HG02588 (cell line): ENCODE data around the gene GLS.
"Not testable (repeated sequence)": the region's sequence is repeated elsewhere in the genome, so short reads cannot be mapped to it uniquely, and the experiment has no call there.

Experiments used
- ATAC-seq: cut with Tn5 transposase; IDR thresholded peaks from one replicate; pipeline ENCODE4 v1.9.1; 2021; ENCODE audit warnings: mild to moderate bottlenecking, moderate library complexity; ENCODE audit not compliant: unreplicated experiment

Gene GLS

DNA sequence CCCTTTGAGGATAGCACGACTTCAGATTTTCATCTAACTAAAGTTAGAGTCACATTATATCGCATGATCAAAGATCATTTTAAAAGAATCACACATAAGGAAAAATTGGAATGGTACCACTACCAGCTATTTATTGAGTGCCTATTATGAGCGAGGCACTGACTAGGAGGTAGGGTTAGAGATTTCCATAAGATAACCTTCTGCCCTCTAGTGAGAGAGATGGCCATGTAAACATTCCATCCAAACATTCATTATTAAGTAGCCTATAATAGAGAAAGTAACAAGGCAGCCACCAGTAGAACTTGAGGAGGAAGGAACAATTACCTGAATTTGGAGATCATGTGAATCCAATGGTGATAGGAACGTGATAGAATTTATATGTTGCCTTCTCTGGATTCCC, 25.4 kb upstream of the GLS start:
- no peak for ATAC-seq

GRCh38 chr2:190856985-190857384, 23.6 kb upstream of the GLS start:
- no peak for ATAC-seq

- ATAC-seq: no peak
These were observed 21.8 kb upstream of the GLS start for GRCh38 chr2:190858817-190859216.

DNA sequence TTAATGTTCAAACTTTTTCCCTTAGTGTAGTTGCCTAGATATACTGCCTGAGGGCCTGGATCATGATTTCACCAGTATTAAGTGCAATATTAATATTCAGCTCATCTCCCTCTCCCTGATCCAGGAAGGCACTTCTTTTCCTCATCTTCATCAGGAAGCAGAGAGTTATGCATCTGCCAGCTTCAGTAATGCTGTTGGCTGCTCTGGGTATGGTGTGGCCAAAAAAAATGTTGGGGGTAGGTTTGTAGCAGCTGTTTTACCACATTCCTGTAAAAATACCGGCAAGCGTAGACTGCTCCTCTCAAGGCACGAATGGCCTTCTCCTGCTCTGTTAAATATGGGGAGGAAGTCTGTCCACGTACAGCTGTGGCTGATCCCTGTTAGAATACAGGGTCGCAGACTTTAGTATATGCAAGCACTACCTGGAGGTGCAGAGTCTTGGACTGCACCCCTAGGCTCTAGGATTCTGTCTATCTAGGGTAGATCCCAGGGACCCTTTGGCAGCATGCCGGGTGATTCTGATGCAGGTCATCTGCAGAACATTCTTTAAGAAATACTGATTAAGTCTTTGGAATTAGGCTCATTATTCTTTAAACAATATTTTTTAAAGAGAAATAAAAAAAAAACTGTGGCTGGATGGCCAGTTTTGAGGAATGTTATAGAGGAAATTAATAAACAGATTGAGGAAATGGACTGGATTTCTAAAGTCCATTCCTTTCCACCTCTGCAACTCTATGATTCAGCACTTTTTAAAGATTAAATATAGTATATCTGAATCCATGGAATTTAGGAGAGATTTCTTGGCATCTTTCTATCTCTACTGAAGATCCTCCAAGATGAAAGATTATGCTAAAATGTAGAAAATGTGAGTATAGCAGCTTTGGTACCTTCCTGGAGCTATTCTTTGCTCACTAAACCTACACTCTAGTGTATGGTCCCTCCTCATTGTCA, 21.0 kb upstream of the GLS start:
- no peak for ATAC-seq

GRCh38 chr2:190860985-190861680, 19.5 kb upstream of the GLS start:
- no peak for ATAC-seq

- ATAC-seq: not testable (repeated sequence)
These were observed 18.5 kb upstream of the GLS start for GRCh38 chr2:190862128-190862527.

DNA sequence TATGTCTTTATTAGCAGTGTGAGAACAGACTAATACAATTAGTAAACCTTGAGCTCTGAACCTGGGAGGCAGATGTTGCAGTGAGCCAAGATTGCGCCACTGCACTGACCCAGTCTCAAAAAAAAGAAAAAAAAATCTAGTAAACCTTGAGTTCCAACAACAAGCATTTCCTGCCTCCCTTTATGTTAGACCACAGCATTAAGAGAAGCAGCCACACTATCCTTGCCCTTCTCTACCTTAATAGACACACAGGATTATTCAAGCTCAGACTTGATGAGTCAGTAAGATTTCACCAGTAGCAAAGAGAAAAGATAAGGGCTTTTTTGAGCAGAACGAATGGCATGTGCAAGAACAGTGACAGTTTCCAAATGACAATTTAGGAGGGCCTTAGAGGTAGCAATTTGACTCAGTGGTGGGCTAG, 18.0 kb upstream of the GLS start:
- ATAC-seq: no peak

DNA sequence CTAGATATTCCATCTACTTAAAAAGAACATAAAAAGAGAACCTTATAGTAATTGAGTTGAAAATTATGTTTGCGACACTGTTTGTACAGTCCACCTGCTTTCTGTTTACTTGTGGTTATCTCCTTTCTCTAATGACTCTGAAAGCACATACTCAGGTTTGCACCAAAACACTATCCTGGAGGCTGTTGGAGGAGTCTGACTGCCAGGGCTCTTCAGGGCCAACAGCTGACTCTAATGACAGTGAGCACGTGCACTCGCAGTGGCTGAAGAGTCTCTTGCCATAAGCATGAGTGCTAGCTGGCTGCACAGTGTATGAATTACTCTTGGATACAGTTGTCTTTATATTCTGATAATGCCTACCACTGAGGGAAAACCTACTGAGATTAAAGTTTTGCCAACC, 16.7 kb upstream of the GLS start:
- ATAC-seq: no peak

- ATAC-seq: no peak
These were observed 16.2 kb upstream of the GLS start for GRCh38 chr2:190864375-190864774.

- no peak for ATAC-seq
These were observed 13.4 kb upstream of the GLS start for GRCh38 chr2:190867212-190867611.

- no peak for ATAC-seq
These were observed 12.8 kb upstream of the GLS start for GRCh38 chr2:190867832-190868231.

GRCh38 chr2:190869721-190870120, 10.9 kb upstream of the GLS start:
- ATAC-seq: no peak

GRCh38 chr2:190873451-190873850, 7.2 kb upstream of the GLS start:
- not testable (repeated sequence) for ATAC-seq

DNA sequence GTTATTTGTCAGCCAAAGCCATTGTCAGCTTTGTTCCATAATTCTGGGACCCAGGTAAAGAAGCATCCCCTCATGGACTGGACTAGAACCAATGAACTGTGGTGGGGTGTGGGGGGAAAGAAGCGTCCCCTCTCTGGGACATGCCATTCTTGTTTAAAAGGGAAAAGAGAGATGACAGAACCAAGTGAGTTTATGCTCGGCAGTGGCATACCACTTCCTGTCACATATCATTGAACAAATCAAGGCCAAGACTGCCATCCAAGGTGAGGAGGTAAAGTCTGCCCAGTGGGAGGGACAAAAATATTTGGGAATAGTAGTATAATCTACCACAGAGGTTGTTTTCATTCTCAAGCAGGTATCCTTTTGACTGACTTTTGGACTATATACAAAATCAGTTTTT, 4.7 kb upstream of the GLS start:
- no peak for ATAC-seq

- ATAC-seq: no peak
These were observed 4.0 kb upstream of the GLS start for GRCh38 chr2:190876631-190877030.

DNA sequence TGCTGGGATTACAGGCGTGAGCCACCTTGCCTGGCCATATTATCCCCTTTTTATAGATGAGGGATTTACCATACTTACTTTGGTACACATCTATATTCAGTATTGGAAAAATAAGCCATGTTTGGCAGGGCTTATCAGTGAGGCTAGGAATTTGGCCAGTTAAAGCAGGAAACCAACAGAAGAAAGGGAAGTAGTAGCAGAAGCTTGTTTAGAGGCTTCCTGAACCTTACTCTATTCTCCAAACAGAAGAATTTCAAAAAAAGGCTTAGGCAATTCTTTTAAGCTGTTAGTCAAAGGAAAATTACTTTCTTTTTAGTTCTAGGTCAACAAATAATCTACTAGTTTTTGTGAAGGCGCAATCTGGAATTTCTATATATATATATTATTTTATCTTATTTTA, 3.2 kb upstream of the GLS start:
- no peak for ATAC-seq

DNA sequence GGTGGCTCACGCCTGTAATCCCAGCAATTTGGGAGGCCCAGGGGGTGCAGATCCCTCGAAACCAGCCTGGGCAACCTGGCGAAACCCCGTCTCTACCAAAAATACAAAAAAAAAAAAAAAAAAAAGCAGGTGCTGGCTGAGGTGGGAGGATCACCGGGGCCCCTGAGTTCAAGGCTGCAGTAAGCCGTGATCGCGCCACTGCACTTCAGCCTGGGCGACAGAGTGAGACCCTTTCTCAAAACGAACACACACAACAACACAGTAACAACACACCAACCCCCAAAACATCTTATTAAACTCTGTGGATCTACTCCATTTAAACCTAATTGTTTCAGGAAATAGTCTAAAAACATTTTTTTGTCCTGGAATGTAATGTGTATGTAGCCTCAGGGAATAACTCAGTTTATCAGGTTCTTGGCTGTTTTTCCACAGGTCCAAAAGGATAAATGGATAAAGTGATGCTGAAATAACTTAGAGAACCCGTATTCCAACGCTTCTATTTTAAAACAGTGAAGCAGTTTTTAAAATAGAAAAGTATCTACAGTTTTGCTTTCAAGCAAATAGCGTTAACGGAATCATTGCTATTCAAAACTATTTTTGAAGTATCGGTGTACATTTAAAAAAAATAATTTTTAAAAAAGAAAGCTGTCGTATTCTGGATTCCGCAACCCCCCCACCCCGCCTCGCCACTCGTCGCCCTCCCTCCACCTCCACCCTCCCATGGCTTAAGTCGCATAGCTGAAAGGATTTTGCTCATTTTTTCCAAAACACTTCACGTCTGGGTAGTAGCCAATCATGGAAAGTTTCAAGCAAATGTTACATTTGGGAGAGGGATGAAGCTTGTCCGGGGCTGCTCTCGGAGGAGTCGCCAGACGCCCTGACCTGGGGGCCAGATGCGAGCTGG, 895 bp upstream of the GLS start:
- peak; percentile 0 for ATAC-seq

- ATAC-seq: peak; percentile 2
These were observed 520 bp downstream of the GLS start for GRCh38 chr2:190881084-190881597.

DNA sequence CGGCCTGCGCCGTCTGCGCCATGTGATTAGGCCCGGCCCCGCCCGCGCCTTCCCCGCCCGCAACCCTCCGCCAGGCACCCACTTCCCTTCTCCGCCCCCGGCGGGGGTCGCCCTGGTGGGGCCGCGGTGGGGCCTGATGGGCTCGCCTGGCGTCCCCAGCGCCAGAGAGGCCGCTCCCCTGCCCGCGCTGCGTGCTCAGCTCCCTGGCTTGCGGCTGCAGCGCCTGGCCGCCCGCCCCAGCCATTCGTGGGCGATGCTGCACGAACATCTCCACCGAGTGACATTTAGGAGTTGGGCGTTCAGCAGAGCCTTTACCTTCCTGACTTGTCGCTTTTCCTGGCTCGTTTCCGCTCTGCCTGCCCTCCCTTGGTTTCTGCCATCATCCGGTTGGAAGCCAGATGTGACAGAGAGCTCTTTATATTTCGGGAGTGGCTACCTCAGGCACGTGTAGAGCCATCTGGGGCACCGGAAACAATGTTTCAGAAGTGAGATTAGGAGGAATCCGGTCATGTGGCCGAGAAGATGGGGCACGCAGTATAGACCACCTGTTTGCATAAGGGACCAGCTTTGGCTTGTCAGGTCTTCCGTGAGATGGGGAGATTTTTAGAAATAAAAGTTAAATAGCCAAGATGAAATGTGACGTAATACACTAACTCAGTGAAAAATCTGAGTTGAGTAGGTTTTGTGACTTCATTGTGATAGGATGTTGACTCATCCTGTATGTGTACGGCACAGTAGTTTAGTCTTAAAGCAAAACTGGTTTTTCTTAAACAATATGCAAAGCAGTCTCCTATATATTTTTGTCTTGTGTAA, 1.2 kb downstream of the GLS start:
- peak; percentile 48 for ATAC-seq

GRCh38 chr2:190882411-190882766, 1.8 kb downstream of the GLS start:
- ATAC-seq: peak; percentile 12
